Esophagus squamous epithelium (tissue), 5 donors: ENCODE measurements around the gene RAB43. TPM values are rescaled to one million over a fixed set of nuclear protein-coding genes. Genes with fewer than 3 reads are reported as not detected.

Source experiments
- DNase-seq: peaks from one replicate; lab custom pipeline; 2025; lab: John Stamatoyannopoulos, UW
- H3K27ac ChIP-seq, 4 donors: fragments of 200-600 bp; sonication (generic); one replicate each; pipeline ENCODE4 v1.5.1; 2016 to 2019; ENCODE audit warnings: mild to moderate bottlenecking in 1 of 4
- H3K27me3 ChIP-seq, 4 donors: fragments of 200-600 bp; sonication (generic); 1 replicate in 3 of 4; 2 replicates in 1 of 4; pipeline versions ENCODE4 v1.5.1 to v1.6.0; 2017 to 2021; ENCODE audit warnings: antibody characterized with exemption in 1 of 4
- H3K36me3 ChIP-seq, 3 donors: fragments of 200-600 bp; sonication (generic); one replicate each; pipeline ENCODE4 v1.5.1; 2016 to 2019
- H3K4me1 ChIP-seq, 3 donors: fragments of 200-600 bp; sonication (generic); one replicate each; pipeline ENCODE4 v1.5.1; 2017 to 2019
- H3K4me3 ChIP-seq, 4 donors: fragments of 200-600 bp; sonication (generic); 1 replicate in 3 of 4; 2 replicates in 1 of 4; pipeline ENCODE4 v1.5.1; 2016 to 2019; ENCODE audit warnings: mild to moderate bottlenecking in 2 of 4, moderate library complexity in 1 of 4
- H3K9me3 ChIP-seq, 3 donors: fragments of 200-600 bp; sonication (generic); one replicate each; pipeline ENCODE4 v1.5.1; 2016 to 2019
- CTCF ChIP-seq, 6 experiments: fragments of 450-650 bp in 4 of 6; fragments of 200-600 bp in 2 of 6; sonication (generic) in 2 of 6; IDR thresholded peaks; one replicate each; pipeline ENCODE4 v1.5.1; 2016 to 2019; ENCODE audit warnings: antibody characterized with exemption in 6 of 6, mild to moderate bottlenecking in 4 of 6, moderate library complexity in 4 of 6
- POLR2A ChIP-seq, 4 donors: fragments of 450-650 bp; IDR thresholded peaks; one replicate each; pipeline ENCODE4 v1.6.1; 2017; ENCODE audit warnings: antibody characterized with exemption in 4 of 4, mild to moderate bottlenecking in 4 of 4, moderate library complexity in 3 of 4
- WGBS, 2 donors: methylation state at CpG; one replicate each; pipeline ENCODE4 v1.1.5; 2018; 5-methylcytosine and 5-hydroxymethylcytosine counted together
- intact Hi-C: fragments of 100-400 bp; cut with DNase I; formaldehyde crosslinking; loops from one replicate; pipeline ENCODE4 v1.15.0; 2022
- total RNA-seq, 4 donors: library from RNA; depleted of rRNA; stranded (reverse); fragments of >200 nt; gene quantifications; one replicate each; pipeline ENCODE4 v1.1.0, GENCODE V29; 2016
- donor health status: DM: yes; HTN: yes; CAD: no.

The RAB43 gene
- total RNA-seq, 4 donors from 2014 or later = 4.6 to 11.1 (median 7.9) TPM

DNA sequence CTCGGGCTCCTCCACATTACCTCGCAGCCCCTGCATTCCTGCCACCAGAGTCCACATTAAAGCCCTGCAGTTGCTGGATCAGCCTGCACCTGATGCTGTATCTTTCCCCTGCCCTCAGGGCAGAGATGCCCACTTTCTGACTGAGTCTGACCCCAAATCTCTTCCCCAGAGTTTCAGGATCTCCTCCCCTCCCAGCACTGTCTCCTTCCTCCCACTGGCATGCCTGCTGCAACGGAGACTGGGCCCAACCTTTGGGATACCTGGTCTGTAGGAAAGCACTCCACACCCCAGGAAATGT lies 81.6 kb downstream of the RAB43 start:
- WGBS, 2 donors = 60 to 74% methylated on average over 3 of the region's 3 CpGs

DNA sequence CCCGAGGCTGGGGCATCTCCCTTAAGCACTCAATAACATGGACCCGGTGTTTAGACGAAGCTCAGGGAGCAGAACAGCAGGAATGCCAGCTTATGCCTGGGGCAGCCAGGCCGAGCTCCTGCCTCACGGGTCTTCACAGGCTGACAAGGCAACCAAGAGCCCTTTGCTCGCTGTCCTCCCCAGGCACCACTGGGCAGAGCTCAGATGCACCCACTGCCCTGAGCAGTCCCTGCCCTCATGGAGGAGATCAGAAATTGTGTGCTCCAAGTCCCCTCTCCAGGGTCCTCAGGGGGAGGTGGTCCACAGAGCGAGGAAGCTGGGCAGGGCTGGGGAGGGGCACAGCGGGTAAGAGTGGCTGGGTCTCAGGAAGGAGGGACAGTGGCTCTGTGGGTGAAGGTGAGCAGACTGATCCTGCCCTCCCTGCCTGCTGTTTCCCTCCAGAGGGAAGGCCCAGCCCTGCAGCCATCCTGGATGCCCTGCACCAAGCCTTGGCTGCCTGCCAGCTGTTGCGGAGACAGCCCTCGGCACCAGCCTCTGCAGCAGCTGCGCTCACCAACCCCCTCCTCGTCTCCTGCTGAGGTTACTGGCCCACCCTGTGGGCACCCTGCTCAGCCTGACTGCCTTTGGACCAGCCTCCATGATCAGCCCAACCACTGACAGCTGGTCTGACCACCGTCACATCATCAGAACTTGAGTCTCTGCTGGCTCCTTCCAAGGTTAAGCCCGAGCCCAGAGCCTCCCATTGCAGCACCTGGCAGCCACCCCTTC lies 82.1 kb downstream of the RAB43 start:
- no peak overlapping the region for H3K4me3 ChIP-seq
- no peaks in the 10 kb centered on the region for H3K36me3 ChIP-seq
- H3K9me3 ChIP-seq = no peaks in the 10 kb centered on the region
- intact Hi-C loops = no loop called here
- no peak for DNase-seq
- H3K27ac ChIP-seq = no peak overlapping the region
- TF ChIP-seq CTCF (IDR thresholded peaks at IDR 0.05) (no peak), POLR2A (IDR thresholded peaks at IDR 0.05) (no peak)
- peaks cover 0 to 27% (median 0%) of the 10 kb centered on the region in 4 donors for H3K27me3 ChIP-seq
- no peaks in the 10 kb centered on the region for H3K4me1 ChIP-seq
- 61 to 79% methylated on average over 6 to 12 of the region's 14 CpGs for WGBS, 2 donors

More for the DNA sequence above, 81.6 kb downstream of the RAB43 start:
- intact Hi-C loops = no loop called here
- DNase-seq = no peak
- Histone ChIP-seq H3K36me3 (no peaks in the 10 kb centered on the region), H3K27me3 (peaks cover 0 to 28% (median 0%) of the 10 kb centered on the region in 4 donors), H3K27ac (no peak overlapping the region), H3K4me1 (no peaks in the 10 kb centered on the region), H3K9me3 (no peaks in the 10 kb centered on the region), H3K4me3 (no peak overlapping the region)
- no peak for TF ChIP-seq POLR2A (IDR thresholded peaks at IDR 0.05)
- no peak for TF ChIP-seq CTCF (IDR thresholded peaks at IDR 0.05)

GRCh38 chr3:129038121-129038855 lies 83.3 kb downstream of the RAB43 start:
- H3K4me1 ChIP-seq = no peaks in the 10 kb centered on the region
- H3K9me3 ChIP-seq = no peaks in the 10 kb centered on the region
- peaks cover 0 to 5% (median 0%) of the 10 kb centered on the region in 3 donors for H3K36me3 ChIP-seq
- intact Hi-C loops = no loop called here
- no peak for DNase-seq
- H3K4me3 ChIP-seq = no peak overlapping the region
- 71 to 75% methylated on average over 6 to 7 of the region's 10 CpGs for WGBS, 2 donors
- H3K27ac ChIP-seq = no peak overlapping the region
- TF ChIP-seq POLR2A (IDR thresholded peaks at IDR 0.05) (no peak), CTCF (IDR thresholded peaks at IDR 0.05) (no peak)
- H3K27me3 ChIP-seq = peaks cover 0 to 20% (median 0%) of the 10 kb centered on the region in 4 donors

Other genes starting within 250 kb of the RAB43 start
- 10 to 100 TPM; 41.3 to 52.7 (median 43.1) TPM for gene ACAD9, start 242.2 kb downstream of the RAB43 start, total RNA-seq
- gene CFAP92, start 127.7 kb downstream of the RAB43 start, total RNA-seq = 1 to 10 TPM in 1 of 4 donors, under 1 TPM in 3; 0.40 to 1.4 (median 0.98) TPM
- gene EFCC1, start 120.5 kb downstream of the RAB43 start, total RNA-seq = 1 to 10 TPM in 1 of 4 donors, under 1 TPM in 3; 0.19 to 2.9 (median 0.48) TPM
- gene GP9, start 61.0 kb downstream of the RAB43 start, total RNA-seq = not detected
- 10 to 100 TPM in 3 of 4 donors, 1 to 10 TPM in 1; 6.0 to 26.3 (median 19.6) TPM for gene ISY1, start 39.3 kb upstream of the RAB43 start, total RNA-seq
- gene CNBP, start 62.1 kb upstream of the RAB43 start, total RNA-seq = 100 to 1,000 TPM; 209 to 435 (median 293) TPM
- 100 to 1,000 TPM in 2 of 4 donors, 10 to 100 TPM in 2; 68.3 to 121 (median 104) TPM for gene COPG1, start 127.8 kb upstream of the RAB43 start, total RNA-seq
- gene HMCES, start 157.1 kb upstream of the RAB43 start, total RNA-seq = 10 to 100 TPM; 24.2 to 32.7 (median 29.7) TPM